Measurements from ENCODE around the gene MPRIP. TPM values are rescaled to one million over a fixed set of nuclear protein-coding genes. Genes with fewer than 3 reads are reported as not detected.
"Not testable (repeated sequence)": the region's sequence is repeated elsewhere in the genome, so short reads cannot be mapped to it uniquely, and the experiment has no call there.

MPRIP gene
- total RNA-seq, 4 donors from 2014 or later = 61.5 to 407 (median 103) TPM

GRCh38 chr17:17015230-17015629 lies 27.0 kb upstream of the MPRIP start:
- intact Hi-C loops (cut with DNase I; ENCODE audit: low total_unique reads) = no loop called here
- H3K27me3 ChIP-seq = no peaks in the 10 kb centered on the region
- TF ChIP-seq POLR2A (IDR thresholded peaks at IDR 0.05) = no peak
- no peak for TF ChIP-seq CTCF (IDR thresholded peaks at IDR 0.05)
- H3K36me3 ChIP-seq = no peaks in the 10 kb centered on the region
- H3K27ac ChIP-seq = no peak overlapping the region
- H3K4me3 ChIP-seq = no peak overlapping the region
- DNase-seq = no peak
- no peaks in the 10 kb centered on the region for H3K9me3 ChIP-seq
- no peaks in the 10 kb centered on the region for H3K4me1 ChIP-seq

- H3K9me3 ChIP-seq; DNase-seq; H3K4me1 ChIP-seq; H3K4me3 ChIP-seq; H3K27ac ChIP-seq; H3K36me3 ChIP-seq; intact Hi-C loops (cut with DNase I; ENCODE audit: low total_unique reads); H3K27me3 ChIP-seq: not testable (repeated sequence)
These were observed 25.8 kb upstream of the MPRIP start for GRCh38 chr17:17016199-17017197.

GRCh38 chr17:17017343-17018014 lies 24.8 kb upstream of the MPRIP start:
- no peaks in the 10 kb centered on the region for H3K27me3 ChIP-seq
- no peaks in the 10 kb centered on the region for H3K4me1 ChIP-seq
- intact Hi-C loops (cut with DNase I; ENCODE audit: low total_unique reads) = no loop called here
- DNase-seq = peak in 1 of 2 donors; percentile 7
- H3K4me3 ChIP-seq = no peak overlapping the region
- no peak overlapping the region for H3K27ac ChIP-seq
- TF ChIP-seq CTCF (IDR thresholded peaks at IDR 0.05) (no peak), POLR2A (IDR thresholded peaks at IDR 0.05) (no peak)
- H3K9me3 ChIP-seq = no peaks in the 10 kb centered on the region
- no peaks in the 10 kb centered on the region for H3K36me3 ChIP-seq

- Histone ChIP-seq H3K27ac (no peak overlapping the region), H3K4me3 (no peak overlapping the region), H3K9me3 (no peaks in the 10 kb centered on the region), H3K27me3 (no peaks in the 10 kb centered on the region), H3K4me1 (no peaks in the 10 kb centered on the region), H3K36me3 (no peaks in the 10 kb centered on the region)
- intact Hi-C loops (cut with DNase I; ENCODE audit: low total_unique reads) = no loop called here
- no peak for DNase-seq
- TF ChIP-seq POLR2A (IDR thresholded peaks at IDR 0.05) (no peak), CTCF (IDR thresholded peaks at IDR 0.05) (no peak)
These were observed 24.2 kb upstream of the MPRIP start for GRCh38 chr17:17018021-17018441.

- intact Hi-C loops (cut with DNase I; ENCODE audit: low total_unique reads) = no loop called here
- DNase-seq = no peak
- no peaks in the 10 kb centered on the region for H3K9me3 ChIP-seq
These were observed 23.4 kb upstream of the MPRIP start for GRCh38 chr17:17018612-17019429.

More at GRCh38 chr17:17018612-17019429, 23.4 kb upstream of the MPRIP start:
- Histone ChIP-seq H3K36me3 (no peaks in the 10 kb centered on the region), H3K4me1 (no peaks in the 10 kb centered on the region), H3K27ac (no peak overlapping the region), H3K4me3 (no peak overlapping the region), H3K27me3 (no peaks in the 10 kb centered on the region)
- TF ChIP-seq POLR2A (IDR thresholded peaks at IDR 0.05) = no peak
- TF ChIP-seq CTCF (IDR thresholded peaks at IDR 0.05) = no peak
